Lower leg skin (tissue), 4 donors: ENCODE measurements around the gene MNX1. TPM values are rescaled to one million over a fixed set of nuclear protein-coding genes. Genes with fewer than 3 reads are reported as not detected.
A peak's percentile ranks its signal among the peaks of the same experiment; 100 is the strongest.

Experiments used
- DNase-seq, 2 donors: peaks; one replicate each; pipeline ENCODE4 v3.0.0-alpha.2; 2019; ENCODE audit warnings: low spot score in 2 of 2
- H3K4me3 ChIP-seq: fragments of 200-600 bp; sonication (generic); 2 replicates; pipeline ENCODE4 v1.5.1; 2017; ENCODE audit warnings: mild to moderate bottlenecking, low read depth; ENCODE audit not compliant: poor library complexity, severe bottlenecking
- CTCF ChIP-seq, 3 donors: fragments of 450-650 bp; IDR thresholded peaks; one replicate each; pipeline ENCODE4 v1.5.1; 2016; ENCODE audit warnings: antibody characterized with exemption in 3 of 3, mild to moderate bottlenecking in 3 of 3, moderate library complexity in 2 of 3
- POLR2A ChIP-seq, 2 donors: fragments of 450-650 bp; IDR thresholded peaks; one replicate each; pipeline ENCODE4 v1.6.1; 2016 to 2017; ENCODE audit warnings: antibody characterized with exemption in 2 of 2, mild to moderate bottlenecking in 1 of 2, moderate library complexity in 1 of 2
- WGBS, 2 donors: methylation state at CpG; one replicate each; pipeline ENCODE4 v1.1.5; 2018; 5-methylcytosine and 5-hydroxymethylcytosine counted together
- intact Hi-C: fragments of 100-400 bp; cut with DNase I; formaldehyde crosslinking; loops from one replicate; pipeline ENCODE4 v1.15.0; 2023; ENCODE audit warnings: low total_unique reads
- total RNA-seq, 4 donors: library from RNA; depleted of rRNA; stranded (reverse); fragments of >200 nt; gene quantifications; one replicate each; pipeline ENCODE4 v1.1.0, GENCODE V29; 2016

MNX1 gene
- total RNA-seq, 4 donors from 2014 or later: 0.76 TPM; not detected in 3

GRCh38 chr7:157032128-157032527 is 21.7 kb upstream of the MNX1 start:
- WGBS, 2 donors: 80% methylated on average over 4 of the region's 4 CpGs
- no peak for TF ChIP-seq CTCF (IDR thresholded peaks at IDR 0.05)
- TF ChIP-seq POLR2A (IDR thresholded peaks at IDR 0.05): no peak
- intact Hi-C loops: no loop called here
- peak in 1 of 2 donors; percentile 61 for DNase-seq
- H3K4me3 ChIP-seq: no peak overlapping the region

GRCh38 chr7:157028199-157028903 is 17.9 kb upstream of the MNX1 start:
- TF ChIP-seq POLR2A (IDR thresholded peaks at IDR 0.05) (no peak), CTCF (IDR thresholded peaks at IDR 0.05) (no peak)
- WGBS, 2 donors: 55 to 70% methylated on average over 16 of the region's 16 CpGs
- H3K4me3 ChIP-seq: no peak overlapping the region
- DNase-seq: peak in 1 of 2 donors; percentile 54
- intact Hi-C loops: no loop called here

- intact Hi-C loops: no loop called here
- peak in 1 of 2 donors; percentile 21 for DNase-seq
- no peak overlapping the region for H3K4me3 ChIP-seq
- TF ChIP-seq CTCF (IDR thresholded peaks at IDR 0.05): no peak
- TF ChIP-seq POLR2A (IDR thresholded peaks at IDR 0.05): no peak
- 58 to 65% methylated on average over 11 of the region's 11 CpGs for WGBS, 2 donors
Measured at GRCh38 chr7:157027568-157028198, 17.2 kb upstream of the MNX1 start.

- DNase-seq: no peak
- TF ChIP-seq CTCF (IDR thresholded peaks at IDR 0.05): no peak
- TF ChIP-seq POLR2A (IDR thresholded peaks at IDR 0.05): no peak
- intact Hi-C loops: no loop called here
- WGBS, 2 donors: 85 to 91% methylated on average over 3 of the region's 3 CpGs
- no peak overlapping the region for H3K4me3 ChIP-seq
Measured at GRCh38 chr7:157024716-157025115, 14.3 kb upstream of the MNX1 start.

- no peak for DNase-seq
- 8% methylated on average over 4 of the region's 4 CpGs for WGBS, 2 donors
- intact Hi-C loops: no loop called here
- H3K4me3 ChIP-seq: no peak overlapping the region
- TF ChIP-seq CTCF (IDR thresholded peaks at IDR 0.05) (no peak), POLR2A (IDR thresholded peaks at IDR 0.05) (no peak)
Measured at GRCh38 chr7:157023589-157023905, 13.1 kb upstream of the MNX1 start.
